ENCODE measurements around the gene DDX27. TPM values are rescaled to one million over a fixed set of nuclear protein-coding genes. Genes with fewer than 3 reads are reported as not detected.

DDX27 gene
- total and polyA plus RNA-seq, 2 of the 13 experiments (the other 11 are each of a cell fraction or from before 2014, with no cell fraction given) = 42.6 to 72.8 TPM

GRCh38 chr20:49207076-49207475, 12.1 kb upstream of the DDX27 start (continued):
- TF ChIP-seq ZNF574 (CRISPR knock-in tag; IDR thresholded peaks at IDR 0.05) = peak; percentile 99
- TF ChIP-seq PRDM15 (CRISPR knock-in tag; IDR thresholded peaks at IDR 0.05) = no peak
- TF ChIP-seq AHR (CRISPR knock-in tag; IDR thresholded peaks at IDR 0.05) = 0 out of 2 replicates have a peak, but pooled peaks have one; percentile 48
- TF ChIP-seq KMT2A (CRISPR knock-in tag; IDR thresholded peaks at IDR 0.05) = peak; percentile 63; the same call in 1 of the 2 replicates
- TF ChIP-seq ZGPAT (CRISPR knock-in tag; IDR thresholded peaks at IDR 0.05) = 0 out of 2 replicates have a peak, but pooled peaks have one; percentile 29
- no peak for TF ChIP-seq SOX6 (IDR thresholded peaks at IDR 0.05)
- 0 out of 2 replicates have a peak, but pooled peaks have one; percentile 9 for TF ChIP-seq SOX6 (CRISPR knock-in tag; IDR thresholded peaks at IDR 0.05)
- TF ChIP-seq SMC3 (IDR thresholded peaks at IDR 0.05; ENCODE audit: low read length) = peak; percentile 91
- TF ChIP-seq IRF2 (CRISPR knock-in tag; IDR thresholded peaks at IDR 0.05) = 0 out of 2 replicates have a peak, but pooled peaks have one; percentile 48
- TF ChIP-seq ZNF556 (CRISPR knock-in tag; IDR thresholded peaks at IDR 0.05; ENCODE audit: borderline replicate concordance) = peak; percentile 72
- TF ChIP-seq DRAP1 (CRISPR knock-in tag; IDR thresholded peaks at IDR 0.05) = 0 out of 2 replicates have a peak, but pooled peaks have one; percentile 5
- no peak for TF ChIP-seq RERE (CRISPR knock-in tag; IDR thresholded peaks at IDR 0.05; ENCODE audit: low read depth)
- peak; percentile 22 for TF ChIP-seq XRCC5 (optimal IDR thresholded peaks at IDR 0.05; ENCODE audit: low read length)
- peak; percentile 39; the same call in 1 of the 2 replicates for TF ChIP-seq ZNF205 (CRISPR knock-in tag; IDR thresholded peaks at IDR 0.05)
- TF ChIP-seq TEF (CRISPR knock-in tag; IDR thresholded peaks at IDR 0.05) = no peak
- no peak for TF ChIP-seq TSC22D2 (CRISPR knock-in tag; IDR thresholded peaks at IDR 0.05; ENCODE audit: borderline replicate concordance)
